Fibroblast of mammary gland (primary cell): ENCODE results near the gene ACACA.

Experiments
- DNase-seq: peaks from one replicate; pipeline ENCODE4 v3.0.0-alpha.2; 2010; ENCODE audit warnings: low read depth
- H3K4me3 ChIP-seq: 2 replicates; pipeline ENCODE4 v1.5.1; 2011; ENCODE audit warnings: low read depth, mild to moderate bottlenecking, low read length, moderate library complexity; ENCODE audit not compliant: control insufficient read depth
- TF ChIP-seq, protein P1 (sequence below): conservative IDR thresholded peaks from 2 replicates; pipeline ENCODE4 v1.5.1; 2011; ENCODE audit warnings: low read depth, low read length, inconsistent platforms; ENCODE audit not compliant: control insufficient read depth, insufficient read depth

The ACACA gene

DNA sequence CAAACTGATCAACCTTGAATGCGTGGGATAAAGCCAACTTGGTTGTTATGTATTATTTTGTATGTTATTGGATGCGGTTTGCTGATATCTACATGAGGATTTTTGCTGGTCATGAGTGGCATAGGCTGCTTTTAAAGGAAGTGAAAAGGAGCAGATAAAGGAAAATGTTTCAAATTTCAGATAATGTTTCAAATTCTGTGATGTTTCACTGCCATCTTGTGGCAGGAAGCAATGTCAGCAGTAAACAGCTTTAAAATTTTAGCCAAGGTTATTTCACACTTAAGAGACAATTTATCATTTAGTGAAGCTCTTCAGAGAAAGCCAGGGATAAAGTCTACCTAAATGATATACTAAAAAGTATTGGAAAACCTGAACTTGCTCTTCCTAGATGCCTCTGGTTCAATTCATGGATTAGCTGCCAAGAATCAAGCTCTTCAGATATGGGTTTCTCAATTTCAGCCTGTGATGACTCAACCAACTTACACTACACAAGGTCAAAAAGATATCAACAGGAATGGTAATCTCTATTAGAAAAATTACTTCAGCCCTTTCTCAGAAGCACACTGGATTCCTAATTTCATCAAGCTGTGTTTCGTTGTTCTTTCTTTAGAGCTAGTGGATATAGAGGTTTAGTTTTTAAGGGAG is 166.8 kb downstream of the ACACA start:
- DNase-seq, result peak; percentile 56
- TF ChIP-seq, protein P1, sequence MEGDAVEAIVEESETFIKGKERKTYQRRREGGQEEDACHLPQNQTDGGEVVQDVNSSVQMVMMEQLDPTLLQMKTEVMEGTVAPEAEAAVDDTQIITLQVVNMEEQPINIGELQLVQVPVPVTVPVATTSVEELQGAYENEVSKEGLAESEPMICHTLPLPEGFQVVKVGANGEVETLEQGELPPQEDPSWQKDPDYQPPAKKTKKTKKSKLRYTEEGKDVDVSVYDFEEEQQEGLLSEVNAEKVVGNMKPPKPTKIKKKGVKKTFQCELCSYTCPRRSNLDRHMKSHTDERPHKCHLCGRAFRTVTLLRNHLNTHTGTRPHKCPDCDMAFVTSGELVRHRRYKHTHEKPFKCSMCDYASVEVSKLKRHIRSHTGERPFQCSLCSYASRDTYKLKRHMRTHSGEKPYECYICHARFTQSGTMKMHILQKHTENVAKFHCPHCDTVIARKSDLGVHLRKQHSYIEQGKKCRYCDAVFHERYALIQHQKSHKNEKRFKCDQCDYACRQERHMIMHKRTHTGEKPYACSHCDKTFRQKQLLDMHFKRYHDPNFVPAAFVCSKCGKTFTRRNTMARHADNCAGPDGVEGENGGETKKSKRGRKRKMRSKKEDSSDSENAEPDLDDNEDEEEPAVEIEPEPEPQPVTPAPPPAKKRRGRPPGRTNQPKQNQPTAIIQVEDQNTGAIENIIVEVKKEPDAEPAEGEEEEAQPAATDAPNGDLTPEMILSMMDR, result peak; percentile 71
- H3K4me3 ChIP-seq, result no peak overlapping the region

DNA sequence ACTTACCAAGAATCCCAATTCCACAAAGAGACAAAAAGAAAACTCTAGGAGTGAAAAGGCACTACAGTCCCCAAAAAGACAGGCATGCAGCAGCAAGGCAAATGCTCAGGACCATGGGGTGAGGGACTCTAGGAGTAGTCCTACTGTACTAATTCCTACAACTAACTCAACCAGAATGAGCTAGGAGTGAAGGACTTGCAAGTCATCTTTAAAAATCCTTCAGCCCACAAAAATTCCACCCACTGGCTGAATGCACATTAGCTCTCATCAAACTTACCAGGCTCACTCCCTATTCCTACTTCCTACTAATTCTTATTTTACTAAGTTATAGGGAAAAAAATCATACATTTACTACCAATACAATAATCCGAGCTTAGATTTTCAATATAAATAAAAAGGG is 172.5 kb downstream of the ACACA start:
- TF ChIP-seq, protein P1, result no peak
- no peak for DNase-seq
- H3K4me3 ChIP-seq, result no peak overlapping the region

DNA sequence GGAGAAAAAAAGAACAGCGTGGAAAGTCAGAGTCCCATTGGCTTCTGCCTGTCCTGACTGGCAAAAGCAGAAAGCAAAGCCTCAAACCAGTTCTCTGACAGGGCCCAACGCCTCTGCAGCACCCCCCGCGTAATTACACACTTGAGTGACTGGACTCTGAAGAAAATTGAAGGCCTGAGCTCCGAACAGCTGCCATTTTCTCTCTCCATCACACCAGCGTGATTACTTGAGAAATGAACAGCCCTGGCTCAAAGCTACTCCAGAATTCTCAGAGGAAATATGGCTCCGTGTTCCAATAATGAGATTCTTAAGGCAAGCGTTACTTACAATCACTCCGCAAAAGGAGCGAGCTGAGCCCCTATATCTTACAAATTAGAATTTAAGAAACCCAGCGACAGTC is 173.6 kb downstream of the ACACA start:
- TF ChIP-seq, protein P1, result no peak
- DNase-seq, result no peak
- no peak overlapping the region for H3K4me3 ChIP-seq

DNA sequence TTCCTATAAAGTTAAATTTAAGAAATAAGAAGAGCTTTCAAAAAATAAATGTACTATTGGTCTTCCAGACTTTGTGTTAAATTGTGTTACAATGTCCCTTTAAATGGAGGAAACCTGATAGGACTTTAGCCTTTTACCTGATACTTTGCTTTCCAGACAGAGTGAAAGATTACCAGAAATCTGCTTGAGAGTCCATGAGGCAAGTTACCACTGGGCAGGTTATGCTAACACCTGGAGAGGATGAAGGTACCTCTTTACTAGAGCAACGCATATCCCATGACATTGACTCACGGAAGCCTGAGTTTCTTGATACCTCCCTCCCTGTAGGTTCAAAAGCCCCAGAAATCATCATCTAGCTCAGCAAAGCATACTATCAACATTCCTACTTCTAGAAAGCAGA is 174.7 kb downstream of the ACACA start:
- H3K4me3 ChIP-seq, result no peak overlapping the region
- DNase-seq, result no peak
- TF ChIP-seq, protein P1, result no peak

DNA sequence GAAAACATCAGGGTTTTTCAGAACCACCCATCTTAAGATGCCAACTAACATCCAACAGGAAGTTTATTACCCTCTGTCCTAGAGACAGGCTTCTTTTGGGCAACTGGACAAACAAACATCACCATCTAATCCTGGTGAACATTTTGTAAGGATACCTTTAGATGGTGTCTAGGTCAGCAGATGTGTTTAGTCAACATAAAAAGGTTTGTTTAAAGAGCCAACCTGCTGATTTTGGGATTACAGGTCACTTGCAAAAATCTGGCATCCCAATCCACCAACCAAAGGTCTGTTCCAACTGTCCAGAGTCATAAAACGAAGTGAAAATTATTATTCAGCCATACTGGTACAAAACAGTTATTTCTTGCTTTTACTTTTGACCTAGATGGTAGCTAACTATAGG is 176.0 kb downstream of the ACACA start:
- no peak for DNase-seq
- no peak overlapping the region for H3K4me3 ChIP-seq
- TF ChIP-seq, protein P1, result no peak

DNA sequence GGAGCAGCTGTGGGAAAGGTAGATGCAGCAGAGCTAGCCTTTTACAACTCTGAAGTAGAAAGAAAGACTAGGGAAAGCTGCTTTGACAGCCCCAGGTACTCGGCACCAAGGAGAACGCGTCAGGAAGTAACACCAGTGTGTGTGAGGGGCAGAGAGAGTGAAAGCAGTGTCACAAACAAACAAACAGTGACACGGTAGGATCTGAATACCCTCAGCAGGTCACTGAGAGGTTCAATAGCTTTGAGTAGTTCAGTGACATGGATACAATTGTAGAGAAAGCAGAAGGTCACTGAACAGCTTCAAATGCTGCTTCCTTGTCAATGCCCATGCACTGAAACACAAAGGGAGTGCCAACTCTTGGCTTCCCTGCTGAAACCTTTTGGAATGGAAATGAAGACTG is 181.2 kb downstream of the ACACA start:
- no peak overlapping the region for H3K4me3 ChIP-seq
- no peak for DNase-seq
- TF ChIP-seq, protein P1, result no peak

DNA sequence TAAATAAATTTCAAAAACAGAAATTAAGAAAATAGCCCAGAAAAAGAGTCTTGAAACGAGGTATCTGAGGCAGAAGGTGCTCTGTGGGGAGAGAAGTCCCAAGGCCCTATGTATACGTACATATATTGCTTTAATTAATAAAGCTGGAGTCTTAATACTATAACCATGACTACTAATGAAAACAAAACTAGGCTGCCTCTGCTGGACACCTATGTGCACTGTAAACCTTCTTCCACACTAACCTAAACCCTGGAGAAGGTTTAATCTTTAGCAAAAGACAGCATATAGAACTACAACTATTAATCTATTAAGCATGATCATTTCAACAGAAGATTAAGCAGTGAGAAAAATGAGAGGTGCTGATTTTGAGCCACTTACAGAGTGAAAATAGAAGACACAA is 184.8 kb downstream of the ACACA start:
- H3K4me3 ChIP-seq, result no peak overlapping the region
- TF ChIP-seq, protein P1, result peak; percentile 1
- DNase-seq, result no peak
